BJ (cell line): ENCODE data around the gene BCL3. TPM values are rescaled to one million over a fixed set of nuclear protein-coding genes. Genes with fewer than 3 reads are reported as not detected.

Source experiments
- CTCF ChIA-PET: fragments of 350-600 bp; formaldehyde crosslinking; extraction: SDS; loops from one replicate; lab custom pipeline; 2021; ENCODE audit warnings: antibody characterized with exemption, inconsistent platforms; lab: Yijun Ruan, JAX
- POLR2A ChIA-PET: fragments of 300-600 bp; sonication (Branson Sonifier 250); formaldehyde crosslinking; extraction: SDS; loops from one replicate; lab custom pipeline; 2021; ENCODE audit warnings: antibody characterized with exemption; lab: Charles Lee
- DNase-seq: peaks from one replicate; pipeline ENCODE4 v3.0.0-alpha.2; 2011; ENCODE audit warnings: low read depth
- H3K27me3 ChIP-seq: 2 replicates; pipeline ENCODE4 v1.6.0; 2011; ENCODE audit warnings: low read length; ENCODE audit not compliant: control insufficient read depth, insufficient read depth
- H3K36me3 ChIP-seq: 2 replicates; pipeline ENCODE4 v1.5.1; 2011; ENCODE audit warnings: low read length; ENCODE audit not compliant: control insufficient read depth, insufficient read depth
- H3K4me3 ChIP-seq: 2 replicates; pipeline ENCODE4 v1.5.1; 2011; ENCODE audit warnings: low read depth, mild to moderate bottlenecking, control low read depth, low read length
- polyA plus RNA-seq: library from polyadenylated mRNA; depleted of rRNA; stranded (reverse); fragments of >200 nt; gene quantifications from 2 replicates; pipeline ENCODE4 v1.2.3, GENCODE V29; 2011
- TF ChIP-seq, protein P1 (sequence below): IDR thresholded peaks from 2 replicates; pipeline ENCODE4 v1.5.1; 2011; ENCODE audit warnings: low read depth, mild to moderate bottlenecking, control low read depth, inconsistent platforms, low read length, moderate library complexity; ENCODE audit not compliant: insufficient read depth

The BCL3 gene
- polyA plus RNA-seq, 1 experiment: 9.1 TPM

DNA sequence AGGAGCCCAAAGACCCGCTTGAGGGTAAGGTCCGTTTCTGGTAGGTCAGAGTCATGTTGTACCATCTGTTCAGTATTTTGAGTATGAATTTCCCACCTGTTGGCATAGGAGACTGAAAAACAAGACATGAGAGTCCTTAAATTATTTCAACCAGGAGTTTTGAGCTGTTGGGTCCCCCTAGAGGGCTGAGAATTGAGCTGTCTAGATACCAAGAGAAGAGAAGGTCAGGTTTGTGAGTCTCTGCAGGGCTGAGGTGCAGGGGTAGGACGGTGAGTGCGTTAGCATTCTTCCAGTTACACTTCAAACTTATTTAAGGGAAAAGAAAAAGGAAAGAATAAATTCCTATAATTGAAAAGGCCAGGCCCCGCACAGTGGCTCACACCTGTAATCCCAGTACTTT, 34.2 kb downstream of the BCL3 start:
- ChIA-PET CTCF (interaction anchor here (0.6 to 5.1 kb wide), 11 partner anchors 9 to 94 kb away, joined by 3 to 30 read pairs (median 6); partner anchors contain the start of genes BCAM and NECTIN2), POLR2A (no interaction called here)
- no peaks in the 10 kb centered on the region for H3K36me3 ChIP-seq
- TF ChIP-seq, protein P1, sequence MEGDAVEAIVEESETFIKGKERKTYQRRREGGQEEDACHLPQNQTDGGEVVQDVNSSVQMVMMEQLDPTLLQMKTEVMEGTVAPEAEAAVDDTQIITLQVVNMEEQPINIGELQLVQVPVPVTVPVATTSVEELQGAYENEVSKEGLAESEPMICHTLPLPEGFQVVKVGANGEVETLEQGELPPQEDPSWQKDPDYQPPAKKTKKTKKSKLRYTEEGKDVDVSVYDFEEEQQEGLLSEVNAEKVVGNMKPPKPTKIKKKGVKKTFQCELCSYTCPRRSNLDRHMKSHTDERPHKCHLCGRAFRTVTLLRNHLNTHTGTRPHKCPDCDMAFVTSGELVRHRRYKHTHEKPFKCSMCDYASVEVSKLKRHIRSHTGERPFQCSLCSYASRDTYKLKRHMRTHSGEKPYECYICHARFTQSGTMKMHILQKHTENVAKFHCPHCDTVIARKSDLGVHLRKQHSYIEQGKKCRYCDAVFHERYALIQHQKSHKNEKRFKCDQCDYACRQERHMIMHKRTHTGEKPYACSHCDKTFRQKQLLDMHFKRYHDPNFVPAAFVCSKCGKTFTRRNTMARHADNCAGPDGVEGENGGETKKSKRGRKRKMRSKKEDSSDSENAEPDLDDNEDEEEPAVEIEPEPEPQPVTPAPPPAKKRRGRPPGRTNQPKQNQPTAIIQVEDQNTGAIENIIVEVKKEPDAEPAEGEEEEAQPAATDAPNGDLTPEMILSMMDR: no peak; the same call in 1 of the 2 replicates
- no peak for DNase-seq
- H3K27me3 ChIP-seq: no peaks in the 10 kb centered on the region
- no peak overlapping the region for H3K4me3 ChIP-seq

DNA sequence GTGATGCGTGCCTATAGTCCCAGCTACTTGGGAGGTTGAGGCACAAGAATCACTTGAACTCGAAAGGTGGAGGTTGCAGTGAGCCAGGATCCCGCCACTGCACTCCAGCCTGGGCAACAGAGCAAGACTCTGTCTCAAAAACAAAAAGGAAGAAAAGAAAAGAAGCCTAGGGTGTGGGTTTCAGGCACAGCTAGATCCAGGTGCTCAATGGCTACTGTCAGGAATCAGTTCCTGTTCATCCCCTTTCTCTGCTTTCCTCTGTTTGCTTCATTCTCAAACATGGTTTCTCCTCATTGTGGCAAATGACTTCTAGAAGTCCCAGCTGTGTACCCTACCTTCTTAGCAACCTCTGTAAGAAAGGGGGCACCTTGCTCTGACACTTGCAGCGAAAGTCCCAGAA, 35.0 kb downstream of the BCL3 start:
- POLR2A ChIA-PET: no interaction called here
- CTCF ChIA-PET: interaction anchor here (0.7 to 5.1 kb wide), 30 partner anchors 8 to 463 kb away, joined by 3 to 30 read pairs (median 6); partner anchors contain the start of genes BCAM and NECTIN2
- TF ChIP-seq, protein P1: no peak

DNA sequence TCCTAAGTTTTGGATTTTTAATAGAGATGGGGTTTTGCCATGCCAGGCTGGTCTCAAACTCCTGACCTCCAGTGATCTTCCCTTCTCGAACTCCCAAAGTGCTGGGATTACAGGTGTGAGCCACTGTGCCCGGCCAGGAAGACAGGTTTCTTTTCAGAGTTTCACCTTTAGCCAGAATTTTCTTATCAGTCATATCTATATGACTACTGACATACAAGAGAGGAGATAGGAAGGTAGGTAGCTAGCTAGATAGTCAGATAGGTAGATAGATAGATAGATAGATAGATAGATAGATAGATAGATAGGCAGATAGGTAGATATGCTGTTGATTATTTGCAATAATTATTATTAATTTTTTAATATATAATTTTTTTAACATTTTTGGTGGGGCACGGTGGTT, 36.8 kb downstream of the BCL3 start:
- TF ChIP-seq, protein P1: no peak
- no peak for DNase-seq
- H3K4me3 ChIP-seq: no peak overlapping the region
- H3K36me3 ChIP-seq: no peaks in the 10 kb centered on the region
- CTCF ChIA-PET: interaction anchor here (0.6 to 5.1 kb wide), 20 partner anchors 10 to 214 kb away, joined by 3 to 30 read pairs (median 7); partner anchors contain the start of genes BCAM and NECTIN2
- no peaks in the 10 kb centered on the region for H3K27me3 ChIP-seq
- POLR2A ChIA-PET: no interaction called here

More for the DNA sequence above, 35.0 kb downstream of the BCL3 start:
- Histone ChIP-seq H3K36me3 (no peaks in the 10 kb centered on the region), H3K4me3 (no peak overlapping the region), H3K27me3 (no peaks in the 10 kb centered on the region)
- DNase-seq: no peak

DNA sequence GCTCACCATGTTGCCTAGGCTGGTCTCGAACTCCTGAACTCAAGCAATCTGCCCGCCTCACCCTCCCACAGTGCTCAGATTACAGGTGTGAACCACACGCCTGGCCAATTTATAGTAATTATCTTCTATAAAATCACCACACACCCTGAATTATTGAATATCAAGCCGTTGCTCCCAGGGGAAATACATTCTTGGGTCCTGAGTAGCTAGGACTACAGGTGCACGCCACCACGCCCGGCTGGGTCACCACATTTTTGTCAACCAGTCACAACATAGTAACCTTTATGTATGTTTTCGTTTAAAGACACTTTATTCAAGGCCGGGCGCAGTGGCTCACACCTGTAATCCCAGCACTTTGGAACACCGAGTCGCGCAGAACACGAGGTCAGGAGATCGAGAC, 37.5 kb downstream of the BCL3 start:
- TF ChIP-seq, protein P1: no peak
- POLR2A ChIA-PET: no interaction called here
- H3K4me3 ChIP-seq: no peak overlapping the region

DNA sequence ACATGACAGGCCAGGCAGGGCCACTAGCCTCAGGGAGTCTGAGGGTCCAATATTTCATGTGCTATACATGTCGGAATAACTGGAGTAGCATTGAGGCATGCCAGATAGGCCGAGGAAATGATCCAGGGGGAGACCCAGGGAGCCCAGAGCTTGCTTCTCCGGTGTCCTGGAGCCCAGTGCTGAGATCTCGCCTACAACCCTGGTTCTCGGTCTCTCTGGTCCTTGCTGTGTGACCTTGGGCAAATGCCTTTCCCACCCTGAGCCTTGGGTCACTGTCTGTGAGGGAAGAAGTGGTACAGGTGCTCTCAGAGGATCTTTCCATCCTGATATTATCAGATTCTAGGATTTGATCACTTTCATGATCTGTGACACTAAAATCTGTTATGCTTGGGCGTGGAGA, 40.5 kb downstream of the BCL3 start:
- no peaks in the 10 kb centered on the region for H3K36me3 ChIP-seq
- no peaks in the 10 kb centered on the region for H3K27me3 ChIP-seq
- ChIA-PET POLR2A (no interaction called here), CTCF (interaction anchor here (1.6 kb wide), 1 partner anchor 14 kb away, joined by 4 read pairs; no protein-coding TSS in a partner anchor)
- TF ChIP-seq, protein P1: no peak
- DNase-seq: no peak
- no peak overlapping the region for H3K4me3 ChIP-seq

More for the DNA sequence above, 37.5 kb downstream of the BCL3 start:
- Histone ChIP-seq H3K36me3 (no peaks in the 10 kb centered on the region), H3K27me3 (no peaks in the 10 kb centered on the region)
- no peak for DNase-seq
- CTCF ChIA-PET: interaction anchor here (0.7 to 5.1 kb wide), 6 partner anchors 13 to 66 kb away, joined by 3 to 30 read pairs (median 8); partner anchors contain the start of gene NECTIN2
